ENCODE measurements around the gene TEK.

DNA sequence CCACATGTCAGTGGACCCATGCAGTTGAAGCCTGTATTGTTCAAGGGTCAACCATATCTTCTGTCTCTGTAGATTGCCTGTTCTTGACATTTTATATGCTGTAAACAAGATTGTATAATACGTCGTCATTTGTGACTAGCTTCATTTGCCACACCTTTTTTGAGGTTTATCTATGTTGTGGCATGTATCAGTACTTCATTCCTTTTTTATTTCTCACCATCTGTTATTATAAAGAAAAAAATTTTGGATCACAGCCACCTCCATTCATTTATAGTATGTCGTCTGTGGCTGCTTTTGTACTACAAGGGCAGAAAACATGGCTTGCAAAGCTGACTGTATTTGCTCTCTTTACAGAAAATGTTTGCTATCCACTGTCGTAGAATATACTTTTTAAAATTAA is 72.4 kb downstream of the TEK start:
- TF ChIP-seq, protein P1, sequence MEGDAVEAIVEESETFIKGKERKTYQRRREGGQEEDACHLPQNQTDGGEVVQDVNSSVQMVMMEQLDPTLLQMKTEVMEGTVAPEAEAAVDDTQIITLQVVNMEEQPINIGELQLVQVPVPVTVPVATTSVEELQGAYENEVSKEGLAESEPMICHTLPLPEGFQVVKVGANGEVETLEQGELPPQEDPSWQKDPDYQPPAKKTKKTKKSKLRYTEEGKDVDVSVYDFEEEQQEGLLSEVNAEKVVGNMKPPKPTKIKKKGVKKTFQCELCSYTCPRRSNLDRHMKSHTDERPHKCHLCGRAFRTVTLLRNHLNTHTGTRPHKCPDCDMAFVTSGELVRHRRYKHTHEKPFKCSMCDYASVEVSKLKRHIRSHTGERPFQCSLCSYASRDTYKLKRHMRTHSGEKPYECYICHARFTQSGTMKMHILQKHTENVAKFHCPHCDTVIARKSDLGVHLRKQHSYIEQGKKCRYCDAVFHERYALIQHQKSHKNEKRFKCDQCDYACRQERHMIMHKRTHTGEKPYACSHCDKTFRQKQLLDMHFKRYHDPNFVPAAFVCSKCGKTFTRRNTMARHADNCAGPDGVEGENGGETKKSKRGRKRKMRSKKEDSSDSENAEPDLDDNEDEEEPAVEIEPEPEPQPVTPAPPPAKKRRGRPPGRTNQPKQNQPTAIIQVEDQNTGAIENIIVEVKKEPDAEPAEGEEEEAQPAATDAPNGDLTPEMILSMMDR (conservative IDR thresholded peaks at IDR 0.05 in 1 of 2, IDR thresholded peaks at IDR 0.05 in 1 of 2; ENCODE audit: extremely low read depth in 1 of 2, insufficient read depth in 1 of 2, low read depth in 1 of 2, low read length in 2 of 2), result no peak
- TF ChIP-seq EZH2 (IDR thresholded peaks at IDR 0.05; ENCODE audit: borderline replicate concordance, low read length), result no peak

All from mammary epithelial cell (primary cell).